HG03520 (cell line): Measurements from ENCODE around the gene NDUFA3.

Experiments used
- ATAC-seq: cut with Tn5 transposase; IDR thresholded peaks from one replicate; pipeline ENCODE4 v1.9.1; 2021; ENCODE audit warnings: mild to moderate bottlenecking, moderate library complexity; ENCODE audit not compliant: unreplicated experiment

The NDUFA3 gene

GRCh38 chr19:54107876-54108490 is 5.3 kb downstream of the NDUFA3 start:
- ATAC-seq: no peak

- no peak for ATAC-seq
Observed at GRCh38 chr19:54108496-54108895, 5.8 kb downstream of the NDUFA3 start.

GRCh38 chr19:54109651-54110050 is 7.0 kb downstream of the NDUFA3 start:
- no peak for ATAC-seq

GRCh38 chr19:54114340-54115108 is 11.9 kb downstream of the NDUFA3 start:
- ATAC-seq: no peak

- peak; percentile 72 for ATAC-seq
Observed at GRCh38 chr19:54115109-54116063, 12.7 kb downstream of the NDUFA3 start, which contains the start of the genes PRPF31 and TFPT. PRPF31 (plus strand) TSS chr19:54115754; CDS start chr19:54118279, 2,525 bp downstream. TFPT (minus strand) TSS chr19:54115657; CDS start chr19:54115269, 388 bp downstream.

GRCh38 chr19:54121259-54121658 is 18.6 kb downstream of the NDUFA3 start:
- ATAC-seq: no peak

- ATAC-seq: no peak
Observed at GRCh38 chr19:54123682-54124081, 21.0 kb downstream of the NDUFA3 start.

- no peak for ATAC-seq
Observed at GRCh38 chr19:54124393-54124792, 21.7 kb downstream of the NDUFA3 start.

GRCh38 chr19:54125713-54126112 is 23.1 kb downstream of the NDUFA3 start:
- no peak for ATAC-seq

GRCh38 chr19:54127688-54128440 is 25.2 kb downstream of the NDUFA3 start:
- no peak for ATAC-seq

- ATAC-seq: no peak
Observed at GRCh38 chr19:54128441-54128725, 25.7 kb downstream of the NDUFA3 start.

- no peak for ATAC-seq
Observed at GRCh38 chr19:54128796-54129616, 26.4 kb downstream of the NDUFA3 start.

GRCh38 chr19:54129617-54129996 is 27.0 kb downstream of the NDUFA3 start:
- no peak for ATAC-seq

- no peak for ATAC-seq
Observed at GRCh38 chr19:54133312-54133956, 30.8 kb downstream of the NDUFA3 start.

GRCh38 chr19:54133957-54134590 is 31.4 kb downstream of the NDUFA3 start:
- ATAC-seq: no peak

- ATAC-seq: no peak
Observed at GRCh38 chr19:54136086-54136863, 33.6 kb downstream of the NDUFA3 start.

GRCh38 chr19:54136864-54137698 is 34.4 kb downstream of the NDUFA3 start:
- peak; percentile 75 for ATAC-seq
